SK-N-MC (cell line): ENCODE results near the gene PPA2.

Experiments used
- EZH2 ChIP-seq: fragments of 200-600 bp; sonication (generic); IDR thresholded peaks from one replicate; pipeline ENCODE4 v1.6.1; 2017; ENCODE audit warnings: antibody characterized with exemption
- FOXP2 ChIP-seq: optimal IDR thresholded peaks from 2 replicates; pipeline ENCODE3; 2011; ENCODE audit warnings: mild to moderate bottlenecking, moderate library complexity; ENCODE audit not compliant: insufficient read depth; ENCODE audit errors: extremely low read length, control extremely low read depth
- POLR2AphosphoS5 ChIP-seq: IDR thresholded peaks from 2 replicates; pipeline ENCODE4 v1.6.1; 2012; ENCODE audit warnings: mild to moderate bottlenecking, low read depth, low read length, borderline replicate concordance

DNA sequence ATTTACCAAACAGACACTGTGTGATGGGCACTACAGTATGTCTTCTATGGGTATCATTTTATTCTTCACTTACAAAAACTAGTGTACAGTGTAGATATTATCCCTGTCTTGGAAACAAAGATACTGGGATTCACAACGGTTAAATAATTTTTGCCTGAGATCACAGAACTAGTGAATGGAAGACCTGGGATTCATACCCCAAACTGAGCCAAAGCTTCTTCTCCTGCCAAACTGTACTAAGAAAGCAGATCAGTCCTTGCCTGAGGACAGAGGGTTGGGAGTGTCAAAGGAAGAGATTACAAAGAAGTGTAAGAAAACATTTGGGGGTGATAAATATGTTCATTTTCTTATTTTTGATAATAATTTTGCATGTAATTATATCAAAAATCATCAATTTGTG, 43.1 kb downstream of the PPA2 start:
- TF ChIP-seq EZH2: no peak
- no peak for TF ChIP-seq POLR2AphosphoS5
- no peak for TF ChIP-seq FOXP2
